T-helper 9 cell (primary cell): ENCODE data around the gene TEDC2.
"Not testable (repeated sequence)": the region's sequence is repeated elsewhere in the genome, so short reads cannot be mapped to it uniquely, and the experiment has no call there.

Experiments
- DNase-seq: peaks from one replicate; pipeline ENCODE4 v3.0.0-alpha.2; 2020
- total RNA-seq, 2 donors: gene quantifications; one replicate each; lab custom pipeline; 2026; lab: John Stamatoyannopoulos, UW

TEDC2 gene
- 0 to 0.77 reads per million in 2 donors for total RNA-seq

- DNase-seq = peak; percentile 97
Observed at GRCh38 chr16:2459647-2460390, at the start of gene TEDC2. TEDC2 (plus strand) TSS chr16:2460109; CDS start chr16:2460145, 36 bp downstream.

DNA sequence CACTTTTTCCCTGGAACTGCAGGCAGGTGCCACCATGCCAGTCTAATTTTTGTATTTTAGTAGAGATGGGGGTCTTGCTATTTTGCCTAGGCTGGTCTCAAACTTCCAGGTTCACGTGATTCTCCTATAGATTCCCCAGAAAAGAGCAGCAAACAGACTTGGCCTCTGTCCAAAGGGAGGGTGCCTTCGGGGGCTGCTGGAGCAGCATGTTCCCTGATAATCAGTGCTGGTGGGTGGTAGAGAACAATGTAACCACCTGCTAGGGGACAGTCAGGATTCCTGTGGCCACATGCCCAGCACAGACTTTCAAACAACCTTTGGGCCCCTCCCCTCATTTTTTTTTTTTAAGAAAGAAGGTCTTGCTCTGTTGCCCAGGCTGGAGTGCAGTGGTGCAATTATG is 44.8 kb upstream of the TEDC2 start:
- no peak for DNase-seq

GRCh38 chr16:2420035-2420434 is 39.9 kb upstream of the TEDC2 start:
- DNase-seq = no peak

DNA sequence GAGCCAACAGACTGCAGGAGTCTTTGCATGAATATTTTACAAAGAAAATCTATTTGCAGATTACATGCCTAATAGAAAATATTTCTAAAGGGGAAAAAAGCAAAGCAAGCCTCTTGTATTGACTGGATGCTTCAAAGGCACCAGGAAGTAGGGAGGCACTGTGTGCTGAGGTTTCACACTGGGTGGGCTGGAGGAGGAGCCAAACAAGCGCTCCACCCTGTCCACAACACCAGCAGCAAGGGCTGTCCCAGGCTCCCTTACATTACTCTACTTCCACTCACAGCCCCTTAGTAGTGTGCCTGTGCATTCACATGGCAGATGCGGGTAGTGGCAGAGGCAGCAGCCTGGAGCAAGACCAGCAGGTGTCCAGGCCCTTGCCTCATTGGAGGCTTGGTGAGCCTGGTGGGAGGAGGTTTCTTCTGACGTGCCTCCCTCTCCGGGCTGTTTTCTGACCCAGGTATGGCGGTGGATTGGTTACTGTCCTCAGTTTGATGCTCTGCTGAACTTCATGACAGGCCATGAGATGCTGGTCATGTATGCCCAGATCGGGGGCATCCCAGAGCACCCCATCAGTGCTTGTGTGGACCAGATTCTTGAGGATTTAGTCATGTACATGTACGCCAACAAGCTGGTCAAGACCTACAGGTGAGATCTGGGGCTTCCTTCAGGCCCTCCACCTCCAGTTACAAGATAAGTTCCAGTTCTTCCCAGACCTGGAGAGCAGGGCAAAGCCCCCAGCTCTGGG is 37.6 kb upstream of the TEDC2 start:
- DNase-seq = no peak

- no peak for DNase-seq
Observed at GRCh38 chr16:2424061-2425007, 35.6 kb upstream of the TEDC2 start.

GRCh38 chr16:2425008-2425518 is 34.8 kb upstream of the TEDC2 start:
- DNase-seq = no peak

DNA sequence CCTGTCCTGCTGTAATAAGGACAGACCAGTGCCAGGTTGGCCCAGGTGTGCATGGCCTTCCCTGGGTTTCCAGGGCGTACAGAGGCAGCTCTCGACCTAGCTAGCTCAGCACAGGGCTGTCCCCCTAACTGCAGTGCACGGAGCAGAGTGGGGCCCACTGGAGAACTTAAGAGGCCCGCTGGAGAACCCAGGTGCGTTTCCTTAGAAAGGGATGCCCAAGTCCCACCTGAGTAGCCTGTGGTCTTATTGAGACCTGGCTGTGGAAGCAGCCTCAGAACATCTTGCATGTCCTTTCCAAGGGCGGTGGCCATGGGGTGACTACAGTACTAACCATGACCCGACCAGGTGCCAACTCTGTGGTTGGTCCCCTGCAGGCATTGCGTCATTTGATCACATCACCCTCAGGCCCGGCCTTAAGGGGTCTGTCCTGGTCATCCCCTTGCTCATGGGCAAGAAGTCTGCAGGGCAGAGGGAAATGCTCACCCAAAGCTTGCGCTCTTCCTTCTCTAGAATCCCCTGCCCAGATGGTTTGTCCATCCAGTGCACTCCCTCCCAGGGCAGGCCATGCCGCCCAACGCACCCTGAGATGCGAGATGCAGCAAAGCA is 34.0 kb upstream of the TEDC2 start:
- DNase-seq = no peak

GRCh38 chr16:2426941-2427361 is 33.0 kb upstream of the TEDC2 start:
- DNase-seq = no peak

DNA sequence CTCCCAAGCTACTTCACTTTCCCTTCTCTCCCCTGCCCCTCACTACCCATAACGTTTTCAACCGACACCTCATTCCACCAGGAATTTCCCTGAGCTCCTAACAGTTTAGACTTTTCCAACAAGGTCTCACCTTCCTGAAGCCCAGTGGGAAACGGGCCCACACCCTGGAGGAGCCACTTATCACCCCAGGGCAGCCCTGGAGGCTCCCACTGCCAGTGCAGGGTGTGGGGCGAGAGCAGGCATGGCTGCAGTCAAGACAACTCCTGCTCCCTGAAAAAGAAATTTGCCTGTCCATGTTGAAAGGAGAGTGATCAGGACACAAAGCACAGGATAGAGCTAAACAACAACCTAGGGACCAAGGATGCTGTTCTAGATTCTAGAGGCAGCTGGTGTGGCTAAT is 32.4 kb upstream of the TEDC2 start:
- no peak for DNase-seq

- no peak for DNase-seq
Observed at GRCh38 chr16:2428051-2428783, 31.7 kb upstream of the TEDC2 start.

DNA sequence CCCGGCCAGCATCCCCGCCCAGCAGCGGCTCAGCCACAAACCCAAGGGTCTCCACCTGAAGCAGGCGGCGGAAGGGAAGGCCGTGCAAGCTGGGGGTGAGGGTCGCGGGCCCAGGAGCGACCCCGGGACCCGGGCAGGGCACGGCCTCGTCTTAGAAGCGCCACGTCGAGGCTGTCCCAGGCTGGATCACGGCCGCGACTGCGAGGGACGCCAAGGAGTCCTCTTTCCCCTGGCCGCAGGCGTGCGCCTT is 31.2 kb upstream of the TEDC2 start:
- DNase-seq = peak; percentile 12

DNA sequence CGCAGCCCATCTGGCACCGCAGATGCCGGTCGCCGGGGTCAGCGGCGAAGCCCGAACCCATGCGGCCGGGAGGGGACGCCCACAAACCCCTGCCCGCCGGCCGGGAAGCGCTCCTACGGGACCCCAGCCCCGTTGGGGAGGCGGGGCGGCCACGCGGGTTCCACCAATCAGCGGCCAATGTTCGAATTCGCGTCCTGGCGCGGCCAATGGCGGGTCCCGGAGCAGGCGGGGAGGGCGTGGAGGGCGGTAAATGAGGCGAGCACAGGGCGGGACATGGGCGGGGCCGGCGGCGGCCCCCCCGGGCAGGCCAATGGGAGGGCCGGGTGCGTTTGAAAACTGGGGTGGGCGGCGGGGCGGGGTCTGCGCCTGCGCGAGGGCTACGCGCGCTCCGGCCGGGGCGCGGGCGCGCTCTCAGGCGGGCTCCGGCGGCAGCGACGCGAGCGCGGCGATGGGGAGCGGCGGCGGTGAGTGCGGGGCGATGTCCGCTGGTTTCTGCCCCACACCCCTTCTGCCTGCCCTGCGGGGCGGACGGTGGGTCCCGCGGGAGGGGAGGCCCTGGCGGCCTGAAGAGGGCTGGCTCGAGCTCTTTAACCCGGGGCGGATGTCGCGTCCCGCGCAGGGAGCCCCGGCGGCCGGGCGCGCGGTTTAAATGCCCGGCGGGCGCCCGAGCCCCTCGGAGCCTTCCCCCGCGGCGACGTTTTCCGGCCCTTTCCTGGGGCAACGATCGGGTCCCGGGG is 30.7 kb upstream of the TEDC2 start, which contains the start of gene CCNF:
Gene CCNF, plus strand, starts transcription at position 414 of the 737 bp plus-strand sequence. Its CDS starts 35 bp downstream, at position 449.
- DNase-seq = peak; percentile 97

- no peak for DNase-seq
Observed at GRCh38 chr16:2429771-2430663, 29.9 kb upstream of the TEDC2 start.

- no peak for DNase-seq
Observed at GRCh38 chr16:2432286-2432685, 27.6 kb upstream of the TEDC2 start.

- no peak for DNase-seq
Observed at GRCh38 chr16:2432801-2433505, 27.0 kb upstream of the TEDC2 start.

GRCh38 chr16:2435236-2435635 is 24.7 kb upstream of the TEDC2 start:
- DNase-seq = not testable (repeated sequence)

DNA sequence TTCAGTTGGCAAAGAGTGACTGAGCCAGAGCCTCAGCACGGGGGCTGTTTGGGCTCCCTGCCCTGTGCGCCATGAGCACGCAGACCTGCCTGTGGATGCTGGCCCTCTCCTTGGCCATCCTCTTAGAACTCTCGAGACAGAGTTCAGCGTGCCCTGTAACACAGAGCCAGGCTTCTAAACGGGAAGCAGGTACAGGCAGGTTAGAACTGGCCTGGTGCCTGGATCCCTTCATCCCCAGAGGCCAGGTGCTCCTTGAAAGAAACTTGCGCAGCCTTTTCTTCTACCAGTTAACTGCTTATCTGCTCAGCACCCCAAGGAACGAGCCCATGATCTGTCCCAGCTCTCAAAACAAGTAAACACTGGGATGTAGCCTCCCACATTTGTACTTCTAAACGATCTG is 23.8 kb upstream of the TEDC2 start:
- DNase-seq = no peak

GRCh38 chr16:2437032-2437790 is 22.7 kb upstream of the TEDC2 start:
- DNase-seq = no peak

GRCh38 chr16:2438121-2438520 is 21.8 kb upstream of the TEDC2 start:
- DNase-seq = no peak
